GM19023 (cell line): Measurements from ENCODE around the gene PNPT1.
A peak's percentile ranks its signal among the peaks of the same experiment; 100 is the strongest.
"Not testable (repeated sequence)": the region's sequence is repeated elsewhere in the genome, so short reads cannot be mapped to it uniquely, and the experiment has no call there.

Source experiments
- ATAC-seq: cut with Tn5 transposase; IDR thresholded peaks from one replicate; pipeline ENCODE4 v1.9.1; 2021; ENCODE audit warnings: mild to moderate bottlenecking, moderate library complexity; ENCODE audit not compliant: unreplicated experiment

The PNPT1 gene

DNA sequence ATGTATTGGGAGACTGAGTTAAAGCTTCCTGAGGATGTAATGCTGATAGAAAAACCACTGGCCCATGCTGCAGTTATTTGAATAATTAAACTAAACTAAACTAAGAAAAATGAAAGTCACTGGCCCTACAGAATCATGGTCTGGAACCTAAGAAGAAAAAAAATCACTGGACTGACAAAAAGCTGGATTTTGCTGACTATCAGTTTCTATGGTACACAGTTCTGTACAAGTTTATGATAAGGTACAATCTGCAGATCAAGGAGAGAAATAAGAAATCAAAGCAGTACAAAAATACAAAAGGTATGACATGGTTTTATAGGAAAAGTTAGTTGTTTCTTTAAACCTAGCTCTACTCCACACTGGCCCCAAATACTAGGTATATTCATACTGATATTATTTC is 91.8 kb downstream of the PNPT1 start:
- no peak for ATAC-seq

DNA sequence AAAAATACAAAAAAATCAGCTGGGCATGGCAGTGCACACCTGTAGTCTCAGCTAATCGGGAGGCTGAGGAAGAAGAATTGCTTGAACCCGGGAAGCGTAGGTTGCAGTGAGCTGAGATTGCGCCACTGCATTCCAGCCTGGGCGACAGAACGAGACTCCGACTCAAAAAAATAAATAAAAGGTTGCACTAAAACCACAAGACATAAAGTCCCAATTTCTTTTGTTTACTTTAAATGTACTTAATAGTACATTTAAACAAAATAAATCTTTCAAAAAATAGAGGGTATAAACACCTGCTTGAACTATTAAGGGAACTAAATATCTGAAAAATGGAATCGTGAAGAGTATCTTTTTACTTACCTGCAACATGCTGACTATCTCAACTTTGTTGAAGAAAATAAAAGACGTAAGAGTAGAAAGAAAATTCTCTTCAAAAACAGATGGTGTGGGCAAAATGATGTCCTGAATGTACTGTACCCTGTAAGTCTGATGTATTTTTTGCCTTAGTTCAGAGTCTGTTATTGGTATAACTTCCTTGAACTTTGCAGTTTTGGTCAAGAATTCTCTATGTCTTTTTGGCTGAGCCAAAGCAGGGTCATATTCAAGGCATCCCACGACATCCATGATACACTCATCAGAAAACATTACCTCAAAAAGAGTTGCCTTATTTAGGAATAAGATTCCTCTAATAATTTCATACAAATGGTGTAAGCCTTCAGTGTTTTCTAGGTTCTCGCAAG is 95.4 kb downstream of the PNPT1 start:
- no peak for ATAC-seq

DNA sequence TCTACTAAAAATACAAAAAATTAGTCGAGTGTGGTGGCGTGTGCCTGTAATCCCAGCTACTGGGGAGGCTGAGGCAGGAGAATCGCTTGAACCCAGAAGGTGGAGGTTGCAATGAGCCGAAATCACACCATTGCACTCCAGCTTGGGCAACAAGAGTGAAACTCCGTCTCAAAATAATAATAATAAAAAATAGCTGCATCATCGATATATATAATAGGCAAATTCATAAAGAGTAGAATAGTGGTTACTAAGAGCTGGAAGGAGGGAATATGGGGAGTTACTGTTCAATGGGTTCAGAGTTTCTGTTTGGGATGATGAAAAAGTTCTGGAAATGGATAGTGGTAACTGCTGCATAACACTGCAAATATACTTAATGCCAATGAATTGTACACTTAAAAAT is 96.8 kb downstream of the PNPT1 start:
- not testable (repeated sequence) for ATAC-seq

DNA sequence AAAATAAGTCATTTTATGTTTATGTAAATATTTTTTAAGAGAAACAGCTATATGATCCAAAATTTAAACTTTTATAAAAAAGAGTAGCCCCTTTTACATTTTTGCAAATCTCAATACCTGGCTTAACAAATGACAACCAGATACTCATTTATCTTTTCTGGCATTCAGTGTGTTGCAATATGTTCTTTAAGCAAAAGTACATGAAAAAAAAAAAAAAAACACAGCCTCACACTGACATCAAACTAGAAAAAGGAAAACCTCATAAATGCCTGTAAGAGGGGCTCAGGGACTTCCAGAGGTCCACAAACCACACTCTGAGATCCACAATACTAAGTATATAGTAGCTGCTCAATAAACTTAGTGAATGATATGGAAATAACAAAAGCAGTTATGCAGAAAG is 98.1 kb downstream of the PNPT1 start:
- no peak for ATAC-seq

DNA sequence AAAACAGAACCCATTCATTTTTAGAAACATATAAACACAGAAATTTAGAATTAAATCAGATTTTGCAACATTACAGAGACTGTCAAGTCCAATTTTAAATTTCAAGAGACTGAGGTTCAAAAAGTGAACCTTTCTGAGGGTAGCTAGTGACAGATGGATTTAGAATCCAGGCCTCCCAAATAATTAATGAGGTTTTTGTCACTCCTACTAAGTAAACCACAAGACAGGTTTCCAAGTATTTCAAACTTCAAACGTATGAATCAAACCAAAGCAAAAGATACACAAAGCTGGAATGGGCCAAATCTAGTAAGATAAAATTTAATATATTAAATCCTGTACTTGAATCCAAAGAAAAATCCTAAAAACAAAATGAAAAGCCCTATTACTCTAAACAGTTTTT is 101.5 kb downstream of the PNPT1 start:
- no peak for ATAC-seq

DNA sequence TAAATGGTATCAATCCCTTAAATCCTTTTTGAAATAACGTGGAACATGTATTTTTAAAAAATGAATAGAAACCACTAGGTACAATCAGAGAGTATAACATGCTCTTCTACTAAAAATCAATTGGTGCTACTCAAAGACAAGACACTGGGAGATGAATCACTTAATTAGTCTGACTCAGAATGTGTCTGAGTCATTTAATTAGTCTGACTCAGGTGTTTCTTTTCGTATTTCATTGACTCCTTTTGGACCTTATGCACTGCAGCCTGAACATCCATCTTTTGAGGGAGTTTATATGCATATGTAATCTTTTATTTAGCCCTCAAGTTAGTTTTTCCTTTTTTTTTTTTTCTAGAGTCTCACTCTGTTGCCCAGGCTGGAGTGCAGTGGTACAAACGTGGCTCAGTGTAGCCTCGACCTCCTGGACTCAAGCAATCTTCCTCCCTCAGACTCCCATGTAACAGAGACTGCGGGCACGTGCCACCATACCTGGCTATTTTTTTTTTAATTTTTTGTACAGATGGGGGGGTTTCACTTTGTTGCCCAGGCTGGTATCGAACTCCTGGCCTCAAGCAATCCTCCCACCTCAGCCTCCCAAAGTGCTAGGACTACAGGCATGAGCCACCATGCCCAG is 102.7 kb downstream of the PNPT1 start:
- peak; percentile 67 for ATAC-seq

DNA sequence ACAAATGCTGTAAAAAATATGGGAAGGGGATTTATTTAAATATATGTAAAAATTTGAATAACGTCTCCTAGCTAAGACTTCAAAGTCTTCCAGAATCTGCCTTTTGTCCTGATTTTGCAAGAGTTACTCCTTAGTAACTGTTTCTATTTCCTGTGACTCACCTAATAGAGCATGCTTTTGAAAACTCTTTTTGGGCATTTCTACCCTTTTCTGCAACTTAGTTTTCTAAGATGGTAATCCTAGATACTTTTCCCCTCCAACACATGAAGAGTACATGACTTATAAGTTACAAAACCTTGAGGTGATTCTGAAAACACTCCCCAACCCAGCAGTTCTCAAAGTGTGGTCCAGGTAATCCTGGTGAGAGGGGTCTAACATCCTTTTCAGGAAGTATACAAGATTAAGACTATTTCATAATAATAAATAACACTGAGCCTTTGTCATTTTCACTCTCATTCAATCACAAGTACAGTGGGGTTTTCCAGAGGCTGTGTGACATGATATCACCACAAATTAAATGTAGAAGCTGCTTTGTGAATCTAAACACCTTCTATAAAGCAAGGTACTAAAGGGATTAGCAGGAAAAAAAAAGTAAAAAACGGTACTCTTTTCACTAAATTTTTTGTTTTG is 108.1 kb downstream of the PNPT1 start:
- no peak for ATAC-seq
